ENCODE data around the gene CHTF18.

- no peak for TF ChIP-seq POLR2AphosphoS5 (IDR thresholded peaks at IDR 0.05; ENCODE audit: insufficient read depth, low read depth, low read length)
- TF ChIP-seq CTCF (IDR thresholded peaks at IDR 0.05; ENCODE audit: extremely low read depth in 1 of 2, insufficient read depth in 1 of 2, low read depth in 1 of 2, low read length in 2 of 2): no peak
- no peak for TF ChIP-seq MAX (IDR thresholded peaks at IDR 0.05; ENCODE audit: insufficient read depth, insufficient read length)
Observed at GRCh38 chr16:818132-818531, 29.7 kb downstream of the CHTF18 start.

Measured in endothelial cell of umbilical vein (primary cell).